ENCODE measurements around the gene HLCS. TPM values are rescaled to one million over a fixed set of nuclear protein-coding genes. Genes with fewer than 3 reads are reported as not detected.

HLCS gene
- total and polyA plus RNA-seq, 2 donors from 2014 or later = 4.5 to 29.6 TPM

- no peaks in the 10 kb centered on the region for H3K4me1 ChIP-seq (ENCODE audit: control insufficient read depth in 2 of 3, insufficient read depth in 2 of 3, low read depth in 1 of 3, low read length in 3 of 3)
- TF ChIP-seq CTCF (IDR thresholded peaks at IDR 0.05; ENCODE audit: borderline replicate concordance, extremely low read depth, insufficient read depth) = no peak
- DNase-seq = no peak
- no peak overlapping the region for H3K4me3 ChIP-seq (ENCODE audit: low read length in 3 of 3)
- no peak overlapping the region for H3K27ac ChIP-seq (ENCODE audit: low read depth in 2 of 2, low read length in 2 of 2)
- intact Hi-C loops (cut with DNase I) = no loop called here
- no peaks in the 10 kb centered on the region for H3K36me3 ChIP-seq (ENCODE audit: control insufficient read depth in 2 of 3, insufficient read depth in 3 of 3, low read length in 3 of 3)
- no peaks in the 10 kb centered on the region for H3K27me3 ChIP-seq (ENCODE audit: control insufficient read depth, insufficient read depth, low read length)
- no peak overlapping the region for H3K9ac ChIP-seq (ENCODE audit: low read length in 3 of 3)
- no peaks in the 10 kb centered on the region for H3K9me3 ChIP-seq (ENCODE audit: control insufficient read depth in 2 of 3, insufficient read depth in 1 of 3, low read length in 3 of 3)
- FAIRE-seq = no peak
These were observed 8.4 kb upstream of the HLCS start for GRCh38 chr21:36974851-36975192.

GRCh38 chr21:36973986-36974850 is 7.7 kb upstream of the HLCS start:
- Histone ChIP-seq H3K9ac (ENCODE audit: low read length in 3 of 3) (no peak overlapping the region), H3K9me3 (ENCODE audit: control insufficient read depth in 2 of 3, insufficient read depth in 1 of 3, low read length in 3 of 3) (no peaks in the 10 kb centered on the region), H3K4me3 (ENCODE audit: low read length in 3 of 3) (no peak overlapping the region), H3K4me1 (ENCODE audit: control insufficient read depth in 2 of 3, insufficient read depth in 2 of 3, low read depth in 1 of 3, low read length in 3 of 3) (no peaks in the 10 kb centered on the region), H3K36me3 (ENCODE audit: control insufficient read depth in 2 of 3, insufficient read depth in 3 of 3, low read length in 3 of 3) (no peaks in the 10 kb centered on the region), H3K27me3 (ENCODE audit: control insufficient read depth, insufficient read depth, low read length) (no peaks in the 10 kb centered on the region), H3K27ac (ENCODE audit: low read depth in 2 of 2, low read length in 2 of 2) (no peak overlapping the region)
- DNase-seq = no peak
- intact Hi-C loops (cut with DNase I) = no loop called here
- FAIRE-seq = no peak
- no peak for TF ChIP-seq CTCF (IDR thresholded peaks at IDR 0.05; ENCODE audit: borderline replicate concordance, extremely low read depth, insufficient read depth)

- FAIRE-seq (no peak), DNase-seq (no peak)
- peaks cover 0 to 2% (median 0%) of the 10 kb centered on the region in 3 donors for H3K4me1 ChIP-seq (ENCODE audit: control insufficient read depth in 2 of 3, insufficient read depth in 2 of 3, low read depth in 1 of 3, low read length in 3 of 3)
- no peak overlapping the region for H3K4me3 ChIP-seq (ENCODE audit: low read length in 3 of 3)
- no peaks in the 10 kb centered on the region for H3K9me3 ChIP-seq (ENCODE audit: control insufficient read depth in 2 of 3, insufficient read depth in 1 of 3, low read length in 3 of 3)
- H3K27me3 ChIP-seq (ENCODE audit: control insufficient read depth, insufficient read depth, low read length) = no peaks in the 10 kb centered on the region
- H3K9ac ChIP-seq (ENCODE audit: low read length in 3 of 3) = no peak overlapping the region
- no peaks in the 10 kb centered on the region for H3K36me3 ChIP-seq (ENCODE audit: control insufficient read depth in 2 of 3, insufficient read depth in 3 of 3, low read length in 3 of 3)
- H3K27ac ChIP-seq (ENCODE audit: low read depth in 2 of 2, low read length in 2 of 2) = no peak overlapping the region
- intact Hi-C loops (cut with DNase I) = no loop called here
- no peak for TF ChIP-seq CTCF (IDR thresholded peaks at IDR 0.05; ENCODE audit: borderline replicate concordance, extremely low read depth, insufficient read depth)
These were observed 2.5 kb upstream of the HLCS start for GRCh38 chr21:36968976-36969375.
